ENCODE measurements around the gene MPL. TPM values are rescaled to one million over a fixed set of nuclear protein-coding genes. Genes with fewer than 3 reads are reported as not detected.

The MPL gene
- total and polyA plus RNA-seq, 10 of the 15 experiments (the other 5 are each of a cell fraction or from before 2014, with no cell fraction given), result not detected

DNA sequence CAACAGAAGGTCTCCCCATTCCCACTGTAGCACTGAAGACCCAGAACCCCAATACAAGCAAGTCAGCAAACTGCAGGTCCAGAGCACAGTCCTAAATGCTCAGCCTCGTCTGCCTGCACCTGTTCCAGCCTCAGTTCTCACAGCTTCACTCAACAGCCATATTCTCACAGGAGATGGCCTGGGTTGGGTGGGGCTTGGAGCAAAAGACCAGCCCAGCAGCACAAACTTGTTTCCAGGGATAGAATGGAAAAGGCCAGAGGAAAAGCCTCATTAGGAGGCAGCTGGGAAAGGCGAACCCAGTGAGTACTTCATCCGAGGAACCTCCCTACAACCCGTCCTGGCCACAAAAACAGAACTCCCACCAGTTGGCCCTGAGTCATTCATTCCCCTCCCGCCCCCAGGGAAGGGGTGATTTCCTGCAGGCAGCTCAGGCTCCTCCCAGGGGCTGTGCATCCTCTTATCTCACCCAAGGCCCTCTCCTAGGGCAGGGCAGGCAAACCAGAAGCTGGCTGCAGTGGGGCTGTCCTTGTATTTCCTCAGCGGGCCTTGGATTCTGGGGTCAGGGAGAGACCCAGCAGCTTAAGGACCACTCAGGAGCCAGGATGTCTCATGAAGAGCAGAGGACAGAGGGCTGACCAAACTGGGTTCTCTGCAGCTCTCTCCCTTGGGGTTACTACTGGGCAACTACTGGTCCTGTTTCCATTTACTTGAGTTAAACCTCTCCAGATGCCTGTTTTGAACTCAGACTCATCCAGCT, 7.4 kb upstream of the MPL start:
- Histone ChIP-seq H3K79me2 (ENCODE audit: control insufficient read depth, insufficient read depth, low read length) (no peaks in the 10 kb centered on the region), H3K4me2 (ENCODE audit: control insufficient read depth, insufficient read depth) (no peak overlapping the region), H3K9me3 (replicated peaks; ENCODE audit: control insufficient read depth, insufficient read depth, low read length) (no peaks in the 10 kb centered on the region; the same call in 1 of the 3 replicates), H2AFZ (ENCODE audit: control insufficient read depth, low read depth, low read length) (peak overlapping the region; percentile 43), H3K36me3 (ENCODE audit: control insufficient read depth in 2 of 2, insufficient read depth in 2 of 2, low read length in 1 of 2) (no peaks in the 10 kb centered on the region), H3K4me1 (ENCODE audit: control insufficient read depth, insufficient read depth, low read length) (no peaks in the 10 kb centered on the region), H3K27ac (ENCODE audit: control insufficient read depth, insufficient read depth) (no peak overlapping the region), H3K4me3 (no peak overlapping the region), H3K27me3 (replicated peaks in 1 of 2; ENCODE audit: control insufficient read depth in 2 of 2, insufficient read depth in 2 of 2, low read length in 1 of 2) (no peaks in the 10 kb centered on the region), H4K20me1 (ENCODE audit: control insufficient read depth, insufficient read depth) (no peaks in the 10 kb centered on the region), H3K9ac (ENCODE audit: control insufficient read depth, insufficient read depth, low read length) (no peak overlapping the region)
- POLR2A ChIA-PET, result no interaction called here
- CTCF ChIA-PET, result interaction anchor here (0.6 to 1.2 kb wide), 4 partner anchors 38 to 103 kb away, joined by 3 read pairs; partner anchors contain the start of gene ELOVL1
- no TSS peak for BruUV-seq (replicated peaks)
- ATAC-seq (peak; percentile 86), FAIRE-seq (no peak), DNase-seq (ENCODE audit: low read depth, low spot score) (no peak)
- intact Hi-C loops (cut with micrococcal nuclease; ENCODE audit: unreplicated experiment), result no loop called here
- in situ Hi-C loops (cut with MboI), result no loop called here
- SMC1A ChIA-PET (ENCODE audit: uncharacterized antibody, unreplicated experiment), result interaction anchor here (0.6 to 1.9 kb wide), 7 partner anchors 9 to 117 kb away, joined by 3 to 11 read pairs (median 4); no protein-coding TSS in a partner anchor
- 13% methylated on average over 6 of the region's 6 CpGs for WGBS (ENCODE audit: insufficient coverage, insufficient replicate concordance, low lambda C conversion rate, missing lambda C conversion rate)
- RAD21 ChIA-PET (ENCODE audit: unreplicated experiment), result interaction anchor here (0.8 to 2.5 kb wide), 4 partner anchors 9 to 91 kb away, joined by 3 to 11 read pairs (median 4); partner anchors contain the start of gene CDC20
- no peak for TF ChIP-seq WRNIP1 (IDR thresholded peaks at IDR 0.05; ENCODE audit: borderline replicate concordance, low read depth, low read length)
- TF ChIP-seq, protein P1, sequence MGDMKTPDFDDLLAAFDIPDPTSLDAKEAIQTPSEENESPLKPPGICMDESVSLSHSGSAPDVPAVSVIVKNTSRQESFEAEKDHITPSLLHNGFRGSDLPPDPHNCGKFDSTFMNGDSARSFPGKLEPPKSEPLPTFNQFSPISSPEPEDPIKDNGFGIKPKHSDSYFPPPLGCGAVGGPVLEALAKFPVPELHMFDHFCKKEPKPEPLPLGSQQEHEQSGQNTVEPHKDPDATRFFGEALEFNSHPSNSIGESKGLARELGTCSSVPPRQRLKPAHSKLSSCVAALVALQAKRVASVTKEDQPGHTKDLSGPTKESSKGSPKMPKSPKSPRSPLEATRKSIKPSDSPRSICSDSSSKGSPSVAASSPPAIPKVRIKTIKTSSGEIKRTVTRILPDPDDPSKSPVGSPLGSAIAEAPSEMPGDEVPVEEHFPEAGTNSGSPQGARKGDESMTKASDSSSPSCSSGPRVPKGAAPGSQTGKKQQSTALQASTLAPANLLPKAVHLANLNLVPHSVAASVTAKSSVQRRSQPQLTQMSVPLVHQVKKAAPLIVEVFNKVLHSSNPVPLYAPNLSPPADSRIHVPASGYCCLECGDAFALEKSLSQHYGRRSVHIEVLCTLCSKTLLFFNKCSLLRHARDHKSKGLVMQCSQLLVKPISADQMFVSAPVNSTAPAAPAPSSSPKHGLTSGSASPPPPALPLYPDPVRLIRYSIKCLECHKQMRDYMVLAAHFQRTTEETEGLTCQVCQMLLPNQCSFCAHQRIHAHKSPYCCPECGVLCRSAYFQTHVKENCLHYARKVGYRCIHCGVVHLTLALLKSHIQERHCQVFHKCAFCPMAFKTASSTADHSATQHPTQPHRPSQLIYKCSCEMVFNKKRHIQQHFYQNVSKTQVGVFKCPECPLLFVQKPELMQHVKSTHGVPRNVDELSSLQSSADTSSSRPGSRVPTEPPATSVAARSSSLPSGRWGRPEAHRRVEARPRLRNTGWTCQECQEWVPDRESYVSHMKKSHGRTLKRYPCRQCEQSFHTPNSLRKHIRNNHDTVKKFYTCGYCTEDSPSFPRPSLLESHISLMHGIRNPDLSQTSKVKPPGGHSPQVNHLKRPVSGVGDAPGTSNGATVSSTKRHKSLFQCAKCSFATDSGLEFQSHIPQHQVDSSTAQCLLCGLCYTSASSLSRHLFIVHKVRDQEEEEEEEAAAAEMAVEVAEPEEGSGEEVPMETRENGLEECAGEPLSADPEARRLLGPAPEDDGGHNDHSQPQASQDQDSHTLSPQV (IDR thresholded peaks at IDR 0.05), result no peak
- no peak for TF ChIP-seq NFXL1 (IDR thresholded peaks at IDR 0.05; ENCODE audit: borderline replicate concordance)
- TF ChIP-seq HDAC6 (IDR thresholded peaks at IDR 0.05; ENCODE audit: unreplicated experiment), result no peak
- TF ChIP-seq HDGF (IDR thresholded peaks at IDR 0.05), result no peak
- TF ChIP-seq, protein P2, sequence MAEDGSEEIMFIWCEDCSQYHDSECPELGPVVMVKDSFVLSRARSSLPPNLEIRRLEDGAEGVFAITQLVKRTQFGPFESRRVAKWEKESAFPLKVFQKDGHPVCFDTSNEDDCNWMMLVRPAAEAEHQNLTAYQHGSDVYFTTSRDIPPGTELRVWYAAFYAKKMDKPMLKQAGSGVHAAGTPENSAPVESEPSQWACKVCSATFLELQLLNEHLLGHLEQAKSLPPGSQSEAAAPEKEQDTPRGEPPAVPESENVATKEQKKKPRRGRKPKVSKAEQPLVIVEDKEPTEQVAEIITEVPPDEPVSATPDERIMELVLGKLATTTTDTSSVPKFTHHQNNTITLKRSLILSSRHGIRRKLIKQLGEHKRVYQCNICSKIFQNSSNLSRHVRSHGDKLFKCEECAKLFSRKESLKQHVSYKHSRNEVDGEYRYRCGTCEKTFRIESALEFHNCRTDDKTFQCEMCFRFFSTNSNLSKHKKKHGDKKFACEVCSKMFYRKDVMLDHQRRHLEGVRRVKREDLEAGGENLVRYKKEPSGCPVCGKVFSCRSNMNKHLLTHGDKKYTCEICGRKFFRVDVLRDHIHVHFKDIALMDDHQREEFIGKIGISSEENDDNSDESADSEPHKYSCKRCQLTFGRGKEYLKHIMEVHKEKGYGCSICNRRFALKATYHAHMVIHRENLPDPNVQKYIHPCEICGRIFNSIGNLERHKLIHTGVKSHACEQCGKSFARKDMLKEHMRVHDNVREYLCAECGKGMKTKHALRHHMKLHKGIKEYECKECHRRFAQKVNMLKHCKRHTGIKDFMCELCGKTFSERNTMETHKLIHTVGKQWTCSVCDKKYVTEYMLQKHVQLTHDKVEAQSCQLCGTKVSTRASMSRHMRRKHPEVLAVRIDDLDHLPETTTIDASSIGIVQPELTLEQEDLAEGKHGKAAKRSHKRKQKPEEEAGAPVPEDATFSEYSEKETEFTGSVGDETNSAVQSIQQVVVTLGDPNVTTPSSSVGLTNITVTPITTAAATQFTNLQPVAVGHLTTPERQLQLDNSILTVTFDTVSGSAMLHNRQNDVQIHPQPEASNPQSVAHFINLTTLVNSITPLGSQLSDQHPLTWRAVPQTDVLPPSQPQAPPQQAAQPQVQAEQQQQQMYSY (CRISPR knock-in tag; IDR thresholded peaks at IDR 0.05), result no peak
- no peak for TF ChIP-seq YY1 (IDR thresholded peaks at IDR 0.05; ENCODE audit: low read depth, low read length)
- TF ChIP-seq, protein P3, sequence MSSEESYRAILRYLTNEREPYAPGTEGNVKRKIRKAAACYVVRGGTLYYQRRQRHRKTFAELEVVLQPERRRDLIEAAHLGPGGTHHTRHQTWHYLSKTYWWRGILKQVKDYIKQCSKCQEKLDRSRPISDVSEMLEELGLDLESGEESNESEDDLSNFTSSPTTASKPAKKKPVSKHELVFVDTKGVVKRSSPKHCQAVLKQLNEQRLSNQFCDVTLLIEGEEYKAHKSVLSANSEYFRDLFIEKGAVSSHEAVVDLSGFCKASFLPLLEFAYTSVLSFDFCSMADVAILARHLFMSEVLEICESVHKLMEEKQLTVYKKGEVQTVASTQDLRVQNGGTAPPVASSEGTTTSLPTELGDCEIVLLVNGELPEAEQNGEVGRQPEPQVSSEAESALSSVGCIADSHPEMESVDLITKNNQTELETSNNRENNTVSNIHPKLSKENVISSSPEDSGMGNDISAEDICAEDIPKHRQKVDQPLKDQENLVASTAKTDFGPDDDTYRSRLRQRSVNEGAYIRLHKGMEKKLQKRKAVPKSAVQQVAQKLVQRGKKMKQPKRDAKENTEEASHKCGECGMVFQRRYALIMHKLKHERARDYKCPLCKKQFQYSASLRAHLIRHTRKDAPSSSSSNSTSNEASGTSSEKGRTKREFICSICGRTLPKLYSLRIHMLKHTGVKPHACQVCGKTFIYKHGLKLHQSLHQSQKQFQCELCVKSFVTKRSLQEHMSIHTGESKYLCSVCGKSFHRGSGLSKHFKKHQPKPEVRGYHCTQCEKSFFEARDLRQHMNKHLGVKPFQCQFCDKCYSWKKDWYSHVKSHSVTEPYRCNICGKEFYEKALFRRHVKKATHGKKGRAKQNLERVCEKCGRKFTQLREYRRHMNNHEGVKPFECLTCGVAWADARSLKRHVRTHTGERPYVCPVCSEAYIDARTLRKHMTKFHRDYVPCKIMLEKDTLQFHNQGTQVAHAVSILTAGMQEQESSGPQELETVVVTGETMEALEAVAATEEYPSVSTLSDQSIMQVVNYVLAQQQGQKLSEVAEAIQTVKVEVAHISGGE (CRISPR knock-in tag; IDR thresholded peaks at IDR 0.05), result no peak
- TF ChIP-seq NFYB (IDR thresholded peaks at IDR 0.05; ENCODE audit: insufficient read depth, low read depth, low read length), result no peak
- no peak for TF ChIP-seq STAT1 (conservative IDR thresholded peaks at IDR 0.05)
- 0 out of 2 replicates have a peak, but pooled peaks have one; percentile 47 for TF ChIP-seq IRF4 (IDR thresholded peaks at IDR 0.05; ENCODE audit: low read depth, low read length)

Measured in GM12878 (cell line).